ENCODE results near the gene ACOT8.
A peak's percentile ranks its signal among the peaks of the same experiment; 100 is the strongest.

DNA sequence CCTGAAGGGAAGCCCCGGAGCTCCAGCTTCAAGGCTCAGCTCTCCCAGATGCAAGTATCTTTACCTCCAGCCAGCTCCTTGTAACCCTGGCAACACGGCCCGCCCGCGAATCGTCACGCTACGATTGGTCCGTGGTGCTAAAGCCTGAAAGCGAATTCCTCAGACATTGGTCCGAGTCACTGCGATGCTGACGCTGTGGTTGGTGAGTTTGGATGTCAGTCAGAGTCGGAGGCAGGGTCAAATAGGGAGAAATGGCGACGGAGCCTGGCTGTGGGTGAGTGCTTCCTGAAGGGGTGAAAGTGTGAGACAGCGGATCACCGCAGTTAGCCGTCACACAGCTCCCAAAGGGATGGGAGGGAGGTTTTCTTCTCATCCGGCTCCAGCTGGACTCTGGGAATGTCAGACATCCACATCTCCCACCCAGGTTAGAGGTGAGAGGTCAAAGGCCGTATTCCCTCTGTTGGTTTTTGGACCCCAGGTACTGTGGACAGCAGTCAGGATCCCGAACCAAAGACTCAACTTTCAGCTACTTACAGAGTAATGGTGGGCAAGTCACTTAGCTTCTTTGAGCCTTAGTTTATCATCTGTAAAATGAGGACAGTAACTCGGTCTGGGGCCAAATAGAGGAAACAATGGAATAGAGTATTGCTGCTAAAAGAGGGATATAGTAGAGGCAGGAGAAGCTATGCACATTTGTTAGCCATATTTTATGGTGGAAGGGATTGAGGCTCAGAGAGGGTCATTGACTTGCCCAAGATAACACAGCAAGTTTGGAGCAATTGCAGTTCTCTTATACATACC lies 24.0 kb upstream of the ACOT8 start, which contains the start of gene ZSWIM1:
- TF ChIP-seq, protein P1, sequence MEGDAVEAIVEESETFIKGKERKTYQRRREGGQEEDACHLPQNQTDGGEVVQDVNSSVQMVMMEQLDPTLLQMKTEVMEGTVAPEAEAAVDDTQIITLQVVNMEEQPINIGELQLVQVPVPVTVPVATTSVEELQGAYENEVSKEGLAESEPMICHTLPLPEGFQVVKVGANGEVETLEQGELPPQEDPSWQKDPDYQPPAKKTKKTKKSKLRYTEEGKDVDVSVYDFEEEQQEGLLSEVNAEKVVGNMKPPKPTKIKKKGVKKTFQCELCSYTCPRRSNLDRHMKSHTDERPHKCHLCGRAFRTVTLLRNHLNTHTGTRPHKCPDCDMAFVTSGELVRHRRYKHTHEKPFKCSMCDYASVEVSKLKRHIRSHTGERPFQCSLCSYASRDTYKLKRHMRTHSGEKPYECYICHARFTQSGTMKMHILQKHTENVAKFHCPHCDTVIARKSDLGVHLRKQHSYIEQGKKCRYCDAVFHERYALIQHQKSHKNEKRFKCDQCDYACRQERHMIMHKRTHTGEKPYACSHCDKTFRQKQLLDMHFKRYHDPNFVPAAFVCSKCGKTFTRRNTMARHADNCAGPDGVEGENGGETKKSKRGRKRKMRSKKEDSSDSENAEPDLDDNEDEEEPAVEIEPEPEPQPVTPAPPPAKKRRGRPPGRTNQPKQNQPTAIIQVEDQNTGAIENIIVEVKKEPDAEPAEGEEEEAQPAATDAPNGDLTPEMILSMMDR (IDR thresholded peaks at IDR 0.05 in 8 of 11, conservative IDR thresholded peaks at IDR 0.05 in 3 of 11), result peak in 2 of 11 experiments; percentile 14 to 20
- no peak for TF ChIP-seq POLR2A (IDR thresholded peaks at IDR 0.05)
- peak; percentile 67 to 93 (median 87) for TF ChIP-seq POLR2AphosphoS5 (IDR thresholded peaks at IDR 0.05)

All from spleen (tissue), 7 donors.